SIG-M5 (cell line): ENCODE results near the gene IFI30.
"Not testable (repeated sequence)": the region's sequence is repeated elsewhere in the genome, so short reads cannot be mapped to it uniquely, and the experiment has no call there.

Source experiments
- DNase-seq: peaks from one replicate; lab custom pipeline; 2025; lab: John Stamatoyannopoulos, UW

The IFI30 gene

GRCh38 chr19:18152817-18153555 is 20.6 kb upstream of the IFI30 start, which contains the start of gene PIK3R2:
PIK3R2 (plus strand) TSS chr19:18153163; CDS start chr19:18155880, 2,717 bp downstream.
- DNase-seq: peak; percentile 66

GRCh38 chr19:18153556-18154134 is 20.0 kb upstream of the IFI30 start:
- no peak for DNase-seq

GRCh38 chr19:18155095-18156087 is 18.2 kb upstream of the IFI30 start:
- DNase-seq: no peak

GRCh38 chr19:18156268-18156667 is 17.3 kb upstream of the IFI30 start:
- no peak for DNase-seq

- no peak for DNase-seq
Observed at GRCh38 chr19:18156841-18157464, 16.7 kb upstream of the IFI30 start.

- DNase-seq: no peak
Observed at GRCh38 chr19:18157465-18158063, 16.0 kb upstream of the IFI30 start.

GRCh38 chr19:18158467-18158866 is 15.1 kb upstream of the IFI30 start:
- DNase-seq: no peak

- not testable (repeated sequence) for DNase-seq
Observed at GRCh38 chr19:18159059-18159616, 14.5 kb upstream of the IFI30 start.

GRCh38 chr19:18159810-18160209 is 13.8 kb upstream of the IFI30 start:
- DNase-seq: no peak

- DNase-seq: no peak
Observed at GRCh38 chr19:18160493-18160970, 13.1 kb upstream of the IFI30 start.

GRCh38 chr19:18160971-18161635 is 12.5 kb upstream of the IFI30 start:
- DNase-seq: no peak

GRCh38 chr19:18161636-18162002 is 12.0 kb upstream of the IFI30 start:
- no peak for DNase-seq

- no peak for DNase-seq
Observed at GRCh38 chr19:18164072-18164471, 9.5 kb upstream of the IFI30 start.

GRCh38 chr19:18165794-18166544 is 7.6 kb upstream of the IFI30 start:
- DNase-seq: no peak

GRCh38 chr19:18167011-18167410 is 6.6 kb upstream of the IFI30 start:
- DNase-seq: no peak

GRCh38 chr19:18167975-18168645 is 5.5 kb upstream of the IFI30 start:
- no peak for DNase-seq

- no peak for DNase-seq
Observed at GRCh38 chr19:18168673-18169381, 4.8 kb upstream of the IFI30 start.

GRCh38 chr19:18170714-18171255 is 2.8 kb upstream of the IFI30 start:
- no peak for DNase-seq
